RWPE2 (cell line): ENCODE results near the gene PPP4R3A.

Experiments used
- ATAC-seq: fragments of 200-7000 bp; cut with Tn5 transposase; 3 replicates; pipeline ENCODE4 v1.9.1; 2021; ENCODE audit warnings: low read depth
- DNase-seq: peaks from one replicate; pipeline ENCODE4 v3.0.0-alpha.2; 2020; ENCODE audit warnings: low spot score
- H3K27ac ChIP-seq: fragments of 450-650 bp; 2 replicates; pipeline ENCODE4 v1.5.1; 2017; ENCODE audit warnings: mild to moderate bottlenecking; ENCODE audit not compliant: poor library complexity, severe bottlenecking
- H3K27me3 ChIP-seq: fragments of 250-450 bp; sonication (Bioruptor Pico); 2 replicates; pipeline ENCODE4 v1.5.1; 2021; ENCODE audit warnings: mild to moderate bottlenecking, moderate library complexity; ENCODE audit not compliant: insufficient read depth, poor library complexity, severe bottlenecking
- H3K36me3 ChIP-seq: fragments of 250-450 bp; sonication (Bioruptor Pico); 2 replicates; pipeline ENCODE4 v1.5.1; 2020; ENCODE audit warnings: low read depth, mild to moderate bottlenecking, moderate library complexity
- H3K4me1 ChIP-seq: fragments of 250-450 bp; sonication (Bioruptor Pico); 2 replicates; pipeline ENCODE4 v1.5.1; 2021; ENCODE audit warnings: mild to moderate bottlenecking, moderate library complexity; ENCODE audit not compliant: insufficient read depth, poor library complexity, severe bottlenecking
- H3K4me3 ChIP-seq: fragments of 250-450 bp; sonication (Bioruptor Pico); 2 replicates; pipeline ENCODE4 v1.5.1; 2021; ENCODE audit warnings: mild to moderate bottlenecking, moderate library complexity; ENCODE audit not compliant: severe bottlenecking
- H3K9me3 ChIP-seq: fragments of 250-450 bp; sonication (Bioruptor Pico); 2 replicates; pipeline ENCODE4 v1.5.1; 2021; ENCODE audit warnings: mild to moderate bottlenecking, moderate library complexity; ENCODE audit not compliant: severe bottlenecking
- CTCF ChIP-seq: fragments of 450-650 bp; IDR thresholded peaks from one replicate; pipeline ENCODE4 v1.5.1; 2017; ENCODE audit warnings: mild to moderate bottlenecking, moderate library complexity; ENCODE audit not compliant: poor library complexity, severe bottlenecking

Gene PPP4R3A

GRCh38 chr14:91516663-91517388, 6.7 kb upstream of the PPP4R3A start:
- no peak for TF ChIP-seq CTCF
- Histone ChIP-seq H3K4me1 (peaks cover 8% of the 10 kb centered on the region), H3K4me3 (no peak overlapping the region), H3K27me3 (no peaks in the 10 kb centered on the region), H3K27ac (no peak overlapping the region), H3K9me3 (no peaks in the 10 kb centered on the region), H3K36me3 (no peaks in the 10 kb centered on the region)
- ATAC-seq (no peak), DNase-seq (no peak)

GRCh38 chr14:91515979-91516378, 5.9 kb upstream of the PPP4R3A start:
- no peak overlapping the region for H3K4me3 ChIP-seq
- H3K27ac ChIP-seq, result no peak overlapping the region
- no peak for TF ChIP-seq CTCF
- H3K4me1 ChIP-seq, result peaks cover 8% of the 10 kb centered on the region
- peak; percentile 62 for ATAC-seq
- H3K27me3 ChIP-seq, result no peaks in the 10 kb centered on the region
- H3K36me3 ChIP-seq, result no peaks in the 10 kb centered on the region
- H3K9me3 ChIP-seq, result no peaks in the 10 kb centered on the region
- DNase-seq, result no peak

- Histone ChIP-seq H3K4me3 (peak overlapping the region; percentile 78), H3K27me3 (no peaks in the 10 kb centered on the region), H3K27ac (peak overlapping the region; percentile 89), H3K4me1 (peaks cover 10% of the 10 kb centered on the region), H3K36me3 (peaks cover 28% of the 10 kb centered on the region), H3K9me3 (no peaks in the 10 kb centered on the region)
- TF ChIP-seq CTCF, result no peak
- ATAC-seq (no peak), DNase-seq (no peak)
Observed at GRCh38 chr14:91511043-91511383, 903 bp upstream of the PPP4R3A start.

- Histone ChIP-seq H3K4me1 (peaks cover 4% of the 10 kb centered on the region), H3K36me3 (peaks cover 38% of the 10 kb centered on the region), H3K4me3 (peak overlapping the region; percentile 78), H3K9me3 (no peaks in the 10 kb centered on the region), H3K27ac (peak overlapping the region; percentile 89), H3K27me3 (no peaks in the 10 kb centered on the region)
- ATAC-seq (peak; percentile 30), DNase-seq (no peak)
- no peak for TF ChIP-seq CTCF
Observed at GRCh38 chr14:91509878-91510170, 286 bp downstream of the PPP4R3A start.

GRCh38 chr14:91509083-91509877, 830 bp downstream of the PPP4R3A start:
- DNase-seq, result peak; percentile 74
- no peak for TF ChIP-seq CTCF
- peak overlapping the region; percentile 89 for H3K27ac ChIP-seq
- peaks cover 42% of the 10 kb centered on the region for H3K36me3 ChIP-seq
- H3K4me3 ChIP-seq, result peak overlapping the region; percentile 78
- H3K27me3 ChIP-seq, result no peaks in the 10 kb centered on the region
- peaks cover 4% of the 10 kb centered on the region for H3K4me1 ChIP-seq
- no peaks in the 10 kb centered on the region for H3K9me3 ChIP-seq
- ATAC-seq, result peak; percentile 4; the same call in 1 of the 3 replicates
